ENCODE results near the gene ATP2B3.
"Not testable (repeated sequence)": the region's sequence is repeated elsewhere in the genome, so short reads cannot be mapped to it uniquely, and the experiment has no call there.

The ATP2B3 gene

DNA sequence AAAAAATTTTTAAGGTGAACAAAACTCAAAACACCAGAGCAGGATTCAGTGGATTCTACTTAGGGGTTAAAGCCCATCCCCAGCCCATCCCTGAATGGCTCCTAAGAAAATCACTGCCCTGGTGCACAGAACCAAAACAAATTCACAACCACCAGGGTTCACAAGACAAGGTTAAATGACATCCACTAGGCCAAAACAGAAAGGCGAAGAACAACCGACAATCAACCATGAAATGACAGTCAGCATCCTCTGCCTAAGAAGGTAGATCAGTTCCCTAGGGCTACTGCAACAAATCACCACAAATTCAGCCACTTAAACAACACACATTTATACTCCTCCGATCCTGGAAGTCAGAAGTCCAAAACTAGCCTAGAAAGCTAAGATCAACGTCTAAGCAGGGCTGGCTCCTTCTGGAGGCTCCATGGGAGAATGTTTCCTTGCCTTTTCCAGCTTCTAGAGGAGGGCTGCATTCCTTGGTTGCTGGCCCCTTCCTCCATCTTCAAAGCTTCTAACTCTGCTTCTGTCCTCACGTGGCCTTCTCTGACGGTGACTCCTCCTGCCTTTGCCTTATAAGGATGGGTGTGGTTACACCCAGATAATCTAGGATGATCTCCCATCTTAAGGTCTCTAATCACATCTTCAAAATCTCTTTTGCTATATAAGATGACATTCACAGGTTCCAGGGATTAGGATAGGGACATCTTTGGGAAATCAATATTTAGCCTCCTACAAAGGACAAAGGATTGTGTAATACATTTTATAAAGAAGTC, 79.7 kb downstream of the ATP2B3 start:
- no peak for DNase-seq

DNA sequence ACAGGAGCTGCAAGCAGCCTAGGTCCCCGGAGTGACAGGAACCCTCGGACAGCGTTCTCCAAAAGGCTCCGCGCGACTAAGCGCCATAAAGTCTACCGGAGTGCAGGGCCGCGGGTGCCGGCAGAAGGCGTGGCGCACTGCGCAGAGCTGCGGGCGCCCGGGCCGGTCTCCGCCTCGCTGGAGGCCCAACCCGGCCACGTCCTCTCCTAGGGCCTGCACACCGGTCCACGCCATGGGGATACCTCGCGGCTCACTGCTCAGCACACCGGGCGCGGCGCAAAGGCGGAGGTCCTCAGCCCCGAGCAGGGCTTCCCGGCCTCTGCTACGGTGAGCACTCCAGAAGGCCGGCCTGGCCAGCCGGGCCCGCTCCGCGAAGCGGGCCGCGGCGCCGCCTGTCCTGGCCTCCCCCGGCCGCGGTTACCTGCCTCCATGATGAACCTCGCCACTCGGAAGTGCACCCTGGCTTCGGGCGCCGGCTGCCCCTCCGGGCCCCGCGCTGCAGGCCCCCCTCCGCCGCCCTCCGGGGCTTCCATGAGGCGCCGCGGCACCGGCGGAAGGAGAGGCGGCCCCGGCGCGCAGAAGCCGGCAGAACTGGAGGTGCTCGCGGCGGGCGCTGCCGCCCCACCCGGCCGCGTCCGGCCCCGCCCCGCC, 81.2 kb downstream of the ATP2B3 start, which contains the start of gene CCNQ:
Gene CCNQ, minus strand, starts transcription at position 599 of the 651 bp plus-strand sequence. Its CDS starts 66 bp downstream, at position 533.
- DNase-seq = no peak

DNA sequence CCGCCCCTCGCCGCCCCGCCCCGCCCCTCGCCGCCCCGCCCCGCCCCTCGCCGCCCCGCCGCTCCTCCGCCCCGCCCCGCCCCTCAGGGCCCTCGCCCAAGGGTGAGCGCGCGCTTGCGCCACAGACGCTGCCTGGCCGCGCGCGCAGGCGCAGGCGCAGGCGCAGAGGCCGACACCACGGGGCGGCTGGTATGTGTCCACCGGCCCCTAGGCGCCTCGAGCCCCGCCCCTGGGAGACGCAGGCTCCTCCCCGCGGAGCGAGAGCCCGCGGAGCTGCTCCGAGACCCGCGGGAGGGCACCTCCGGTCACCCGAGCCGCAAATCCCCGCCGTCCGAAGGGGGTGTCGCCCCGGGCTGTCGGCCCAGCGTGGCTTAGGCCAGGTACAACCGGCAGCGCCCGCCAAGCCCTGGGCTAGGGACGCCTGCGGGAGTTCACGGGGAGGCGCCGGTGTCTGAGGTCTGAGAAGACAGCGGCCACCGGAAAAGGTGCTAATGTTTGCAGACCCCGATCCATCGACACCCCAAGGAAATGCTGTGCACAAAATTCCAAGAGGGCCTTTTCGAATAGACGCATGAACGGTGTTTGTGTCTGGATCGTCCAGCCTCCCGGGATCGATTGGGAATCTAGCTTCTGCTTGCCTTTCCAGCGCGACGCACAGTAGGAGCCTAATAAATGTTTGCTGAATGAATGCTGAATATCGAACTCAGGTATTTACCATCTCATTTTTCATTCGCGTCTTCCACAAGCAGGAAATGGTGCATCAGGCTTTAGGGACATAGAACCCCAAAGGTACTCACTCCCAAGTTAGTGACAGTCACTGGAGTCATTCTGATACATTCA, 82.0 kb downstream of the ATP2B3 start:
- peak; percentile 94 for DNase-seq

DNA sequence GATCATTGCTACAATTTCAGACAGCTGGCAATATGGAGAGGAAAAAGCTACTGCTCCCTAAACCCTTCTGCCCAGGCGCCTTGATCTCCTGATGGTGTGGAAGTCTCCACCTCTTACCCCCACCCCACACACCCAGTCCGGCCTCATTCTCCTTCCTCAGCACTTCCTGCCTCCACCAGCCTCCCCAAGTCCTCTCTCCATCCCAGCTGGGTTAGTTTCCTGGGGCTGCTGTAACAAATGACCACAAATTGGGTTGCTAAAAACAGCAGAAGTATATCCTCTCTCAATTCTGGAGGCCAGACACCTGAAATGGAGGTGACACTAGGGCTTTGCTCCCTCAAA, 82.6 kb downstream of the ATP2B3 start:
- DNase-seq = no peak

DNA sequence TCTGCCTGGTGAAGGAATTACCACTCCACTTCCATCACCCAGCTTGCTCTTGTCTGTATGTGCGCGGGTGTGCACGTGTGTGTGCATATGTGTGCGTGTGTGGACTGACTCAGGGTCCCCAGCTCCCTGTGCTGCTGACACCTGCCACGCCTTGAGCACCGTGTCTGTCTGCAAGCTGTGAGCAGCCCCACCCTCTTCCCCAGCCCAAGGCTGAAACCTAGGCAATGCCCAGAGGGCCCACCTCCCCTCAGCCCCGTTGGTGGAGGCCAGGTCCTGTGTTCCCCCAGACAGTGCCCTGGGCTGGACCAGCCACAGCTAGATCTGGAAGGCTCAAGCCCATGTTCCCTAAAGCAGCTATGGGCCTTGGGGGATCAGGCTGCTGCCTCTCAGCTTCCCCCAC, 83.5 kb downstream of the ATP2B3 start:
- no peak for DNase-seq

DNA sequence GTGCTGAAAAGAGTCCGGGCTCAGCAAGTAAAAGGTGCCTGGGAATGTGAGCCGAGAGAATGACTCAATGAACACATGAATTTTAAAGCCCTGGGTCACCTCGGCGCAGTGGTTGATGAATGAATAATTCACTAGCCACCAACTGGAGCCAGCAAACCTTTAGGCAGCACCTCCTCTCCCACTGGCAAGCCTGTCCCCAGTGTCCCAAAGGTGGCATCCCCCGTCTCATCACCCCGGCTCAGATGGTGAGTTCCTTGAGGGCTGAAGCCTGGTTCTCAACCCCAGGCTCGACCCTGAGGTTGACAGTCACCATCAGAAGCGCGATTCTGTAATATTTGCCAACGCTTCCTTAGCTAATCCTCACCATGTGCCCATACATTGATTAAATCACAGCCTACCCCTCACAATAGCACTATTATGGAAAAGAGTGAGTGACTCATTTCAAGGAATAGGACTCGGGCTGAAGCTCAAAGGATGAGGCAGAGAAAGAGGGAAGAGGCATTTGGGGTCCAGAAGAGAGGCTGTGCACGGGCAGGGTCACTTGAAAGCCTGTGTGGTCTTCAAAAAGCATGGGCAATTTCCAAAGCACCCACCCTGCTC, 84.2 kb downstream of the ATP2B3 start:
- DNase-seq = no peak

DNA sequence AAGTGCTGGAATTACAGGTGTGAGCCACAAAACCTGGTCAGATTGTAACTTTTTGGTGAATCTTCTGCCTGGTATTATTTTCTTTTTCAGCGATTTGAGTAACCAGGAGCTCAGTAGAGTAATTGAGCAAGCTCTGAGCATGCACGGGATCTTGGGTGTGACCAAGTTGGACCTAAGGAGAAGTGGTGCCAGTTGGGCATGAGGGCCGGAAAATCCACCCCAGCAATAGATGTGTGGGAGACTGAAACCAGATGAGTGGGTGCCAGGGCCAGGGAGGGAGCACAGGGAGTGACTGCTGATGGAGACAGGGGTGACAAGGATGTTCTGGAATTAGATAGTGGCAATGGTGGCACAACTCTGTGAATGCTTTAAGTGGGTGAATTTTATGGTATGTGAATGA, 85.2 kb downstream of the ATP2B3 start:
- DNase-seq = no peak

DNA sequence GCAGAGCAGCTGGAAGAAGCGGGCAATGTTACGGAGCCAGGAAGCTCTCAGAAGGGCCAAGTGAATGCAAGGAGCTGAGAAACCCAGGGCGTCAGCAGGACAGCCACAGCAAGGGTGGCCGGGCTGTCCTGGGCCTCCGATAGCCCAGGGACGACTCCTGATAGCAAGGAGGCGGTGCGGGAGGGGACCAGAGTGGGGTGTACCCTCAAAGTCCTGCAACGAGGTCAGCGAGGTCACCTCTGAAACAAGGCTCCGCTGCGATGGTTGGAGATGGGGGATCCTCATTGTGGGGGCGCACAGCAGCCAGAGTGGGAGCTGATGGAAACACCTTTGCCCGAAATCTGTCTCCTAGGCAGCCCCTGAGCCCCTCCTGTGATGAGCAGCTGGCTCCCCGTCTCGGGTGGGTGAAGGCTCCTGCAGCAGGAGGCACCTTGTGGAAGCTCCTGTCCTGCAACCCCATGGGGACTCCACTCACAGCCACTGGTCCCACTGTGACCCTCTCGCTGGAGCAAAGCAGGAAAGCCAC, 85.8 kb downstream of the ATP2B3 start:
- no peak for DNase-seq

DNA sequence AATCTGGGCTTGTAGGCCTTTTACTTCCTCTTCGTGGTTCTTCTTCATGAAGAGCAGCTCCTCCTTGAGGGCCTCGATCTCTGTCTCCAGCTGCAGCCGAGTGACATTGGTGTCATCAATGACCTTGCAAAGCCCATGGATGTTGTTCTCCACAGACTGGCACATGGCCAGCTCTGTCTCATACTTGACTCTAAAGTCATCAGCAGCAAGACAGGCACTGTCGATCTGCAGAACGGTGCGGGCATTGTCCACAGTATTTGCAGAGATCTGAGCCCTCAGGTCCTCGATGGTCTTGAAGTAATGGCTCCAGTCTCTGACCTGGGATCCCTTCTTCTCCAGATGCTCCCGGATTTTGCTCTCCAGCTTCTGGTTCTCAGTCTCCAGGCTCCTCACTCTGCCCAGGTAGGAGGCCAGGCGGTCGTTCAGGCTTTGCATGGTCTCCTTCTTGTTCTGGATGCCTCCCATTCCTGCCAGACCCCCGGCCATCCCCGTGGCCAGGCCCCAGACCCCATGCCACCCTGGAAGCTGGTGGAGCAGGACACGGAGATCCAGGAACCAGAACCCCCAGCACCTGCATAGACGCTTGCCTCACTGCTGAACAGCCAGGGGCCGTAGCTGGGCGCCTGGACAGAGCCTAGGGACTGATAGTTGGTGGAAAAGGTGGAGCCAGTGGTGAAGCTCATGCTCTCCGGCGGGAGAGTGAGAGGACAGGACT, 87.4 kb downstream of the ATP2B3 start:
- not testable (repeated sequence) for DNase-seq

DNA sequence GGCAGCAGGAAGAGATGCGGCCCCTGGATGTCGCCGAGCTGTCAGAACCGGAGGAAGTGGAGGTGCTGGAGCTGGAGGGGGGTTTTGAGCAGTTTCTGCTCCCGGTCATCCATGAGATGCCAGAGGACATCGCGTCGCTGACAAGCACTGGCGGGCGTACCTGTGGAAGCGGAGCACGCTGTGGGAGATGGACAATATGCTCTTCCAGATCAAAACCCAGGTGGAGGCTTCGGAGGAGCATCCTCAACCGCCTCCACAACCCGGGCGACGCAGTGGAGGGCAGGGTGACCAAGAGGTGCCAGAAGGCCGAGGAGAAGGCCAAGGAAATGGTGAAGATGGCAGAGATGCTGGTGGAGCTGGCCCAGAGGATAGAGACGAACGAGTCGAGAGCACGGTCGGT, 89.1 kb downstream of the ATP2B3 start:
- no peak for DNase-seq

DNA sequence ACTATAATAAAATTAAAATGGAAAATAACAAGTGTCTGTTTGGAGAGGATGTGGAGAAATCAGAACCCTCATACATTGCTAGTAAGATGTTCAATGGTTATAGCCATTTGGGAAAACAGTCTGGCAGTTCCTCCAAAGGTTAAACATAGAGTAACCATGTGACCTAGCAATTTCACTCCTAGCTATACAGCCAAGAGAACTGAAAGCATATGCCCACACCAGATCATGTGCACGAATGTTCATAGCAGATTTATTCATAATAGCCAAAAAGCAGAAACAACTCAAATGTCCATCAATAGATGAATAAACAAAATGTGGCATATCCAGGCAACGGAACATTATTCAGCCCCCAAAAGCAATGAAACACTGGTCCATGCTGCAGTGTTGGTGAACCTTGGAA, 90.9 kb downstream of the ATP2B3 start:
- no peak for DNase-seq

DNA sequence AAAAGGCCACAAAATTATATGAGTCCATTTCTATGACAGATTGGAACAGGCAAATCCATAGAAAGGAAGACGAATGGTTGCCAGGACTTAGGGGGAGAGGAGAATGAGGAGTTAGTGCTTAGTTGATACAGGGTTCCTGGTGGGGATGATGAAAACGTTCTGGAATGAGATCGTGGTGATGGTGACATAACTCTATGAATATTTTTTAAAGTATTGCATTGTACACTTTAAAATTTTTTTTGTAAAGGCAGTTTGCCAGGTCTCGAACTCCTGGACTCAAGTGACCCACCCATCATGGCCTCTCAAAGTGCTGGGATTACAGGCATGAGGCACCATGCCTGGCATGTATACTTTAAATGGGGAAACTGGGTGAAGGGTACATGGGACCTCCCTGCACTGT, 91.4 kb downstream of the ATP2B3 start:
- DNase-seq = no peak

DNA sequence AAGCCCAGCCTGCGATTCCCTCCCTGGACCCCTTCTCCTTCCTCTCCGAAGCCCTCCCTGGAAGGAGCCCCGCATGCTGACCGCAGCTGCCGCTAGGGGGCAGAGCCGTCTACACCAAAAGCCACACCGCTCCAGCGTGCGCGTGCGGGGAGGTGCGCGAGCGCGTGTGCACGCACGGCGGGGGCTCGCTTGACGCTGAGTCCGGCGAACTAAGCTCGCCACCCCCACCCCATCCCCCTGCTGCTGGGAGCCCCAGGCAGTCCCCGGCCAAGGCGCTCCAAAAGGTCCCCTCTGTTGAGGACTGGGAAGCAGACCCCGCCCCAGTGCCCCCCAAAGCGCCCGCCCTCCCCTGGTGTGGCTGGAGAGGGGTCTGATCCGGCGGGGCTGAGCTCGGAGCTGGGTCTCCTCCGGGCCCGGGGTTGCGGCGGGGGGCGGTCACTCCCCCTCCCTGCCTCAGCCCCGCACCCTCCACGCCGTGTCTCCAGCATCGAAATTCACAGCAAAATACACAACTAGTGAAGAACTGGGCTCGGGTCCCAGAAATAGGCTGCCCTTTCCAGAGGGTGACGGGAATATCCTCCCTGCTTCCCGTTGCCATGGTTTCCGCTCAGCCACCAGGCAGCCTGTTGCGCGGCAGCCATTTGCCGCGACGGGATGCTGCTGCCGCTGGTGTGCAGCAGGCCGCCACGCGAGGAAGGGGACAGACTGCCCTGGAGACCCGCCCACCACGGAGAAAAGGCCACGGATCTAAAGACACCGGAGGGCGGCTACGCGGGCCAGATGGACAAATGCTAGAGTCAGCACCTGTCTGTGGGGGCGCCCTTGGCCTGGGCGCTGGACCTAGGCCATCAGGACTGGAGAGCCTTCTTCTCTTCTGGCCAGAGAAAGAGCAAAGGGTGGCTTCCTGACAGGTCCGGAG, 92.7 kb downstream of the ATP2B3 start:
- DNase-seq = peak; percentile 71

DNA sequence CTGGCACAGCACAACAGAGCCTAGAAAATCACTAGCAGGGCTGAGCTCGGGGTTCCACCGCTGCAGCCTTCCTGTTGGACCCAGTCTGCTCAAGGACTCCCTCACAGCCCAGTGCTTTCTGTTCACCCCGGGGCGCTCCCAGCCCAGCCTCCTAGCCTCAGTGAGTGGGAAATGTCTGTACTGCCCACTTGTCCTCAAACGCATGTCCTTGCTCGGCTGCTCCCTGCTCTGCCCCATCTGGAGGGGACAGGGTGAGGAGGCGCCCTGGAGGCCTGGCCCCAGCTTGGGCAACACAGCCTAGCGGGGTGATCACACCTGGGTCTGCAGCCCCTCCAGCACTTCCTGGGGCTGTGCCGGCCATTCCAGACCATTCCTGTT, 93.4 kb downstream of the ATP2B3 start:
- DNase-seq = no peak

DNA sequence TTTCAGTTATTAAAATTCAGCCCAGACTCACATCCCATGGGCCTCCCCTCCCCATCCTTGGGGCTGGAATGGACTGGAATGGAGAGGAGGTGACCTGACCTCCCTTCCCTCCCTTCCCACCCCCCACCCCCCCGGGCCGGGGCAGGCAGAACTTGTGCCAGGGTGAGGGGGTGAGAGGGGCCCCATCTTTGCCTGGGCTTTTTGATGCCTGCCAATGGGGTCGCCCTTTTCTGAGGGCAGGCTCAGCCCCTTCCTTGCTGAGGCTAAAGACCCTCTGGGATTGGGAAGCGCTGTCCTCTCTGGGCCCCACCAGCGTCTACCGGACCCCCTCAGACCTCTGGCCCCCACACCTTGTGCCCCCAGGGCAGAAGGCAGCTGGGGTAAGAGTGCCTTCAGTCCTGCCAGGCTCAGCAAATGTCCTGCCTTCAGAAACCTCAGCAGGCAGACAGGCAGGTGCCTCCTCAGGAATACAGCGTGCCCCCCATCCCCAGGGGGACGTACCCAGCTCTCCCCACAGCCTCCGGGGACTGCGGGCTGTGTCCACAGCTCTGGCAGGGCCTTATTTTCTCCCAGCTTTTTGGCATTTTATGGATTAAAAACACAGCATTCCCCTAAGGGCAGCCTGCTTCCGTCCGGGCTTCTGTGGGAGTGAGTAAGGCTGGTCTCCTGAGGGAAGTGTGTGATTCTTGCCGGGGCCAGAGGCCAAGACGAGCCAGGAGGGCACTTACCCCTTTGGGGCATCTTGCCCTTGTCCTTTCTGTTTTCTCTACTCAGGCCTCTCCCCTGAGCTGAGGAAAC, 94.1 kb downstream of the ATP2B3 start:
- DNase-seq = no peak

DNA sequence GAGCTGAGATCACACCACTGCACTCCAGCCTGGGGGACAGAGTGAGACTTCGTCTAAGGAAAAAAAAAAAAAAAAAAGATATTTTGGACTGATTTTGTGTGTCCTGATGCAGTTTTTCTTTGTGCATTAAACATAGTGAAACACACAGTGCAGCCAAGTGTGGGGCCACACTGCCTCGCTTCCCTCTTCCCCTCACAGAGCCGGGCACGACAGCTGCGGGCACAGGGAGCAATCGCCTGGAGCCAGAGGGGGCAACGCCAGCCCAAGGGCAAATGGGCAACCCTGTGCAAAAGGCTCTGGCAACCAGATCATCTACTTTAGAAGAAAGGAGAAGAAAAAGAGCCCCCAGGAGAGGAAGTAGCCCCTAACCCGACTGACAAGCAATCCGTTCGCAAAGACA, 95.0 kb downstream of the ATP2B3 start:
- DNase-seq = no peak

DNA sequence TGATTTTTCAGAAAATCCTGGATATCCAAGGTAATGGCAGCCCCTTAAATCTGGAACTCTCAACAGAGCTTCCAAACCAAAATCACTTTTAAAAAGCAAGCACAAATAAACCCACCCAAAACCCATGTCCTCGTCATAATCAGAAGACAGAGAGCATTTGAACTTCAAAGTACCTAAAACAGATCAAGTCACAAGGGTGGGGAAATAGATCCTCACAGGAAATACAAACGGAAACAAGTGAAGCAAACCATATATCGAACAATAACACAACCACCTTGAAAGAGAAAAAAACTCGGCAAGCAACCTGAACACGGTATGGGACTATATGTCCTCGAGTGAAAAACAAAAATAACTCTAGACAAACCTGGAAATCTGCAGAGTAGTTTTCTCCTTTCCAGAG, 97.4 kb downstream of the ATP2B3 start:
- DNase-seq = no peak

DNA sequence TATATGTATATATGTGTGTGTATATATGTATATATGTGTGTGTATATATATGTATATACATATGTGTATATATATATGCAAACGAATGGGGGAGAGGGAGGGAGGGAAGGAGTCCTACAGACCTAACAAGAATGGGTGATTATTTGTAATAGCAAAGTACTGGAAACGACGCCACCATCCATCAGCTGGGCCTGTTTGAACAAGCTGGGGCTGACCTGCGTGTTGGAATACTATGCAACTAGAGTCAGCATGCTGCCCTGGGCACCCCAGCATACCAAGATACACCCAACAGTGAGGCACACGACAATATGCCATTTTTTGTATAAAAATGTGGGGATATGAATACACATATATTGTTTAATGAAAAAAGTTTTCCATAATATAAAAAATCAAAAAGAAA, 103.1 kb downstream of the ATP2B3 start:
- DNase-seq = no peak

DNA sequence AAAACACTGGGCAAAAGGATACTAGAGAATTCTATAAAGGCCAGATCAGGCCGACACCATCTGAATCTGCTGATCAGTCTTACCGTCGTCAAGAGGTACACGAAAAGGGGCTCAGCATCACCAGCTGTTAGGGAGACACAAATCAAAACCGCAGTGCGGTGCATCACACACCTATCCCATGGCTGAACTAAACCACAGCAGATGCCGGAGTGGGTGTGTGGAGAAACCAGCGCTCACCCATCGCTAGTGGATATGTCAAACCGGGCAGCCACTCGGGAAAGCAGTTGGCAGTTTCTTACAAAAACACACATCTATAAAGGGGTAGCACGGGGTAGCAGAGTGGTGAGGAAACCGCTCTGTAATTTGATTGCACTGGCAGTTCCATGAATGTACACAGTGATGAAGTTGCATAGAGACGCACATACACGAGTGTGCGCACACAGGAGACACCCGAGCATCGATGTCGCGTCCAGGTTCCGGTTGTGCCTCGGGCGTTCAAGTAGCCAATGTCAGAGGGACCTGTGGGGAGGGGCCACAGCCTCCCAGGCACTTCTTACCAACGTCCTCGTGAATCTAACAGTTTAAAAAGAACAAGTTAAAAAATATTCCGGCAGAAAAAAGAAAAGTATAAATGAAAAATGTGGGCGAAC, 104.6 kb downstream of the ATP2B3 start:
- no peak for DNase-seq
